ENCODE results near the gene DNASE1L3.

The DNASE1L3 gene

DNA sequence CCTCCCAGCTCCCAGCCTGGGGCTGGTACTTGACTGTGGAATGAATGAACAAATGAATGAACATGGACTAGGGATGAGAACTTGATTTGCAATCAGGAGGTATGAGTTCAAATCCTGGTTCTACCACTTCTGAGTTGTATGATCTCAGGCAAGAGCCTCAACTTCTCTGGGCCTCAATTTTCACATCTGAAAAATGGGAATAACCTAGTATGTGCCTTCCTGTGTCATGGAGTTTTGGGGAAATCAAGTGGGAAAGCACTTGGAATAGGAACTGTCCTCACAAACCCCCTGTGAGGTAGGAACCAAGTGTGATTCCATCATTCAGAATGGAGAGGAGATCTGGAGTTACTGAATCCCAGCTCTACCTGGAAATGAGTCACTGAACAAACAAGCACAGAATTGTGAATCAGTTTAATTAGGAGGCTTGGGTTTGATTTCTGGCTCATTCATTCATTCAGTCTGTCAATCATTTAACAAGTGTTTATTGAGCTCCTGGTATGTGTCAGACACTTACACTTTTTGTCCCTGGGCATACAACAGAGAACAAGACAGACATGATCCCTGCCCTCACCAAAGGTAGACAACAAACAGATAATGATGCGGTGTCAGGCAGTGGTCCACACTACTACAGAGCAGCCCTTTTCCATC is 29.7 kb downstream of the DNASE1L3 start:
- no peak for TF ChIP-seq GATA2 (IDR thresholded peaks at IDR 0.05; ENCODE audit: low read depth, low read length)
- no peak for TF ChIP-seq GATA3 (IDR thresholded peaks at IDR 0.05; ENCODE audit: low read depth, low read length)

DNA sequence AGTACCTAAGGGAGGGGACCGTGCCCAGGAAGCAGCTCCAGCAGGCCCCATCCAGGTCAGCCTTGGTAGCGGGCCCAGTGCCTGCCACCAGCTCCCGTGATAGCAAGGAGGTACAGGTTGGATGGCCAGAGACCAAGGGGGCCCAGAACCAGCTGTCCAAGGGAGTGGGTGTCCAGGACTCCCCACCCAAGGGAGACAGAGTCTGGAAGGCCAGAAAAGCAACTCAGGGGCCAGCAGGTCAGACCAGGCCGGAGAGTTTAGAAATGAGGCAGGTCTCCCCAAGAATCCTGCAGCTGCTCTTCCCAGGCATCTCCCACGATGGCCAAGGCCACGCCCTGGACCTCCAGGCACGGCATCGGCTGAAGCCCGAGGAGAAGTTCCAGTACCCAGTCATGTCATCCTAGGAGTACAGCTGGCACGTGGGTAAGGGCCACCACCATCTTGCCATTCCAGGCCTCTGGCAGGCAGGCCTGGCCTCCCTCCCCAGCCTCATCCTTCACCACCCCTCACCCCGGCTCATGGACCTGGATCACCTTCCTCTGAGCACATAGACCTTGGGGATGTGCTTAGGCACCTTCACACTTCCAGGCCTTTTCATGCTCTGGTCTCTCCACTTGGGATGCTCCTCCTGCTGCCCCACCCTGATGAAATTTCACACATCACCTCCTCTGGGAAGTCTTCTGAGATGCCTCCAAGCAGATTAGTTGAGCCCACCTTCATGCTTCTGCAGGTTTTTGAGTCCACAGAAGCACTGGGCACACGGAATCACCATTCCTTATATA is 30.5 kb downstream of the DNASE1L3 start:
- TF ChIP-seq GATA3 (IDR thresholded peaks at IDR 0.05; ENCODE audit: low read depth, low read length) (no peak), GATA2 (IDR thresholded peaks at IDR 0.05; ENCODE audit: low read depth, low read length) (no peak)

DNA sequence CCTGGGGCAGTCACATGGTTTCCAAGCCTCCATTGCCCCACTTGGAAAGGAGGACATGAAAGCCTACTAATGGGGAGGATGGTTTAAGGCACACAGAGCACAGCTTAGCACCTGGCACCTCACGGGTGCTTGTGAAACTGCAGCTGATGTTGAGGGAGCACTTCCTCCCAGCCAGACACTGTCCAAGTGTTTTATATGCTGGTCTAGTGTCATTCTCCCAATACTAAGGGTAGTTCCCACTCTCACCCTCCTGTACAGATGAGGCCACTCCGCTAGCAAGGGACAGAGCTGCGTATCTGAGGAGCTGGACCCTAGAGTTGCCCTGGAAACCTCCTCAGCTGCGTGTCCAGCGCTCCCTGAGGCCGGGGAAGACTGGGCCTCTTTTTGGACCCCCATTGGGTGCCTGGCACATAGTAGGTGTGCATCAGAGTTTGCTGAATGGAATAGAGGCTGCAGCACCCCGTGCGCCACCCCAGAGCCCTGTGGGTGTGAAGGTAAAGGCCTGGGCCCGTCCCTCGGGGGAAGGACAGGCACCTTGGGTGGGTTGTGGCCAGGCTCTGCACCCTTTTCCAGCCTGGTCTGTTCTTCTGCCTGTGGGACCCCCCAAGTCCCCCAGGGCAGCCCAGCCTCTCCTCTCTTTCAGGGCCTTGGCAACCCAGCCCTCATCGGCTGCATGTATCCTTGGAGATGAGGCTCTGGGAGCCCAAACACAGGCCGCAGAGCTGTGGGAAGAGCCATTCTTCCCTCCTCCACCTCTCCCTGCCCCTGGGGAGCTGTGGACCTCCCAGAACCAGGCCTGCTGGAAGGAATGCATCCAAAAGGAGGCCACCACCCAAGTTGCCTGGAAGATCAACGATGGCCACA is 31.3 kb downstream of the DNASE1L3 start:
- TF ChIP-seq GATA2 (IDR thresholded peaks at IDR 0.05; ENCODE audit: low read depth, low read length) (no peak), GATA3 (IDR thresholded peaks at IDR 0.05; ENCODE audit: low read depth, low read length) (no peak)

DNA sequence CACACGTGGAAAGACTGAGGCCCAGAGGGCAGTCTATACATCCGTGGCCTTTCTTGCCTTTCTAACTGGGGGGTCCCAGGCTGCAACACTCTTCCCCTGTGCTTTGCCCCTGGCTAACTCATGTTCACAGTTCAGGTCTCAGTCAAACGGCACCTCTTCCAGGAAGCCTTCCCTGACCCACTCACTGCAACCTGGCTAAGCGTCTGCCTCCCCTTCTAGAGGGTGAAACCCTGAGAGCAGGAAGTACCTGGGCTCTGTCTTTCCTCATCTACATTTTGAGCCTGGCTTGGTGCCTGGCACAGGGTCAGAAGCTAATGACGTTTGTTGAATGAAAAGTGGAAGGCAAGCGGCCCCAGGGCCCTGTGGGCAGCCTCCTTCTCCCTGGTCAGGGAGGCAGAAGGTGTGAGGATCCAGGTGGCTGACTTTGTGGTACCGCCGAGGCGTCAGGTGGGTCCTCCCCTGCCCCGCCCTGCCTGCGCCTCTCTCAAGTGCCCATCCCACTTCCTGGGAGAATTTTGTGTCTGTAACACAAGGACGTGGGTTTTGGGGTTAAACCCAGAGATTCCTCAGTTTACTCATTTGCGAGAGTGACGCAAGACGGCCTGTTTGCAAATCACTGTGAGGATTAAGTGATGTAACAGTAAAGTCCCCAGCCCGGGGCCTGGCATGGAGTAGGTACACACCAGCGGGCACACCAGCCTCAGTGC is 32.1 kb downstream of the DNASE1L3 start:
- TF ChIP-seq GATA2 (IDR thresholded peaks at IDR 0.05; ENCODE audit: low read depth, low read length) (no peak), GATA3 (IDR thresholded peaks at IDR 0.05; ENCODE audit: low read depth, low read length) (no peak)

DNA sequence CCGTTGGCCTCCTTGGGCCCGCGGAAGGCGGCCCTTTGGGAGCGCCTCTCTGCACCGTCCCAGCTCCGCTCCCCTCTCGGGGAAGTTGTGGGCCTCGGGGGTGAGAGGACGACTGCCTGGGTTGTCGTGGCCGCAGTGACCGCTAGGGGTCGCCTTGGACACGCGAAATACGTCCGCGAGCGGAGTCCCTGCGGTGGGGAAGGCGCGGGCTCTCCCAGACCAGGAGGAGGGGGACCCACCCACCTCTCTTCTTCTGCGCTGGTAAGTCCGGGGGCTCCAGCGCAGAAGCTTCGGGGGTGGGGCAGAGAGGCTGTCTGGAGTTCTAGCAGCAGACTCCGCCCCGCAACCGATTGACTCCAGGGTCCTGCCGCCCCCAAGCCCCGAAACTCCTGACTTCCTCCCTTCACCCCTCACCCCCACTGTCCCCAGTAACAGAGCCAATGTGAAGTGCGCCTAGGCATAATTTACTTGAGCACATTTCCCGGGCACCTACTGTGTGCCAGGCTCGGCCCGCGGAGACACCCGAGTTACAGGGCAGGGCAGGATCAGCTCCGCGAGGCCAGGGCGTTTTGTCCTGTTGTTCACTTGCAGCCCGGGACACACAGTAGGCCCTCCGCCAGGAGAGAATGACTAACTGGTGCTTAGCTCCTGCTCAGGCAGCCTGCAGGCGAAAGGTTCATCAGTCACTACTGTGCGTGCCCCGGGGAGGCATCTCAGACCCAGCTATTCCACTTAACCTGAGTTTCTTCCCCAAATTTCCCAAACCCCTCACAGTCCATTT is 32.8 kb downstream of the DNASE1L3 start:
- TF ChIP-seq GATA3 (IDR thresholded peaks at IDR 0.05; ENCODE audit: low read depth, low read length), result no peak
- no peak for TF ChIP-seq GATA2 (IDR thresholded peaks at IDR 0.05; ENCODE audit: low read depth, low read length)

DNA sequence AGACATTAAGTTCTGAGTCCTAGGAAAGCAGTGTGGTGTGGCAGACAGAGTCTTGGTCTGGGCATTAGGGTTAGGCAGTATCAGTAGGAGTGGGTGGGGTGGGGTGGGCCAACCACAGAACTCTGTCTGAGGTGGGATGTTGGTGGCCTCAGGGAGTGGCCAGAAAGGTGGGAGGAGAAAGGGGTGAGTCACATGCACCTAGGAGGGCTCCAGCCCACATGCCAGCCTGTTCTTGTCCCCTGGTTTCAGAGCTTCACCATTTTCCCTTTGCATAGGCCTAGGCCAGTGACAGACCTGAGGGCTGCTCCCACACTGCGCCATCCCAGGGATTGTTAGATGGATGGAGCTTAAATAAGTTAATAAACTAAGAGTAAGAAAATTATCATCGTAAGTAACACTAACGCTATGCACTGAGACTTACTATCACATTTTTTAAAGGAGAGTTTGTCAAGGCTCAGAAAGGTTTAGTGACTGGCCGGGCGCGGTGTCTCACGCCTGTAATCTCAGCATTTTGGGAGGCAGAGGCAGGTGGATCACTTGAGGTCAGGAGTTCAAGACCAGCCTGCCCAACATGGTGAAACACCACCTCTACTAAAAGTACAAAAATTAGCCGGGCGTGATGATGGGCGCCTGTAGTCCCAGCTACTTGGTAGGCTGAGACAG is 33.8 kb downstream of the DNASE1L3 start:
- TF ChIP-seq GATA3 (IDR thresholded peaks at IDR 0.05; ENCODE audit: low read depth, low read length) (no peak), GATA2 (IDR thresholded peaks at IDR 0.05; ENCODE audit: low read depth, low read length) (no peak)

DNA sequence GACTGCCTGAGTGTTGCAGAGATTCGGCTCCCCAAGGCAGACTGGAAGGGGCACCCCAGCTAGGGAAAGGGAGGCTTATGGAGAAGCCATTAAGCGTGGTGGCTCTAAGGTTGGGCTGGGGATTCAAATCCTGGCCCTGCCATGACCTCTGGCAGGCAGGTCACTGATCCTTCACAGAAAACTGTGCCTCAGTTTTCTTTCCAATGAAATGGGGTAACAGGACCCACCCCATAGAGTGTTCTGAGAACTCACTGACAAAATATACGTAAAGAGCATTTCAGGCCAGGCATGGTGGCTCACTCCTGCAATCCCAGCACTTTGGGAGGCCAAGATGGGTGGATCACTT is 34.6 kb downstream of the DNASE1L3 start:
- TF ChIP-seq GATA2 (IDR thresholded peaks at IDR 0.05; ENCODE audit: low read depth, low read length) (no peak), GATA3 (IDR thresholded peaks at IDR 0.05; ENCODE audit: low read depth, low read length) (no peak)

GRCh38 chr3:58175437-58176184 is 35.2 kb downstream of the DNASE1L3 start:
- TF ChIP-seq GATA2 (IDR thresholded peaks at IDR 0.05; ENCODE audit: low read depth, low read length) (no peak), GATA3 (IDR thresholded peaks at IDR 0.05; ENCODE audit: low read depth, low read length) (no peak)

DNA sequence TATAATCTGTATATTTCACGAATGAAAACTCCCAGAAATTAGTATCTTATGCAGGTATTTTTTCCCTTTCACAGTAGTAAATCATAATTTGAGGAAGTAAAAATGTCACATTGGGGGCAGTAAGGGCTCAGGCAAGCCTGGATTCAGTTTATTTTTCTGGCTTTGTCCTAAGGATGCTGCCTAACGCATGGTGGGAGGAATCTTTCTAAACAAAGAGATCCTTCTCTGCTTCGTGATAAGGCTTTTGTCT is 35.7 kb downstream of the DNASE1L3 start:
- TF ChIP-seq GATA2 (IDR thresholded peaks at IDR 0.05; ENCODE audit: low read depth, low read length) (no peak), GATA3 (IDR thresholded peaks at IDR 0.05; ENCODE audit: low read depth, low read length) (no peak)

GRCh38 chr3:58173669-58174398 is 36.9 kb downstream of the DNASE1L3 start:
- no peak for TF ChIP-seq GATA2 (IDR thresholded peaks at IDR 0.05; ENCODE audit: low read depth, low read length)

- TF ChIP-seq GATA2 (IDR thresholded peaks at IDR 0.05; ENCODE audit: low read depth, low read length), result no peak
- no peak for TF ChIP-seq GATA3 (IDR thresholded peaks at IDR 0.05; ENCODE audit: low read depth, low read length)
These were observed 37.6 kb downstream of the DNASE1L3 start for GRCh38 chr3:58173029-58173668.

All from SH-SY5Y (cell line).